ENCODE data around the gene AP1S2.

- TF ChIP-seq CTCF (IDR thresholded peaks at IDR 0.05) (no peak), EZH2phosphoT487 (IDR thresholded peaks at IDR 0.05) (no peak), EZH2 (IDR thresholded peaks at IDR 0.05) (no peak)
Measured at GRCh38 chrX:15895334-15895733, 40.7 kb upstream of the AP1S2 start.
